C4-2B (cell line): Measurements from ENCODE around the gene WAPL.

Experiments
- H3K27ac ChIP-seq: fragments of 450-650 bp; 2 replicates; pipeline ENCODE4 v1.5.1; 2017
- ZFX ChIP-seq: fragments of 450-650 bp; IDR thresholded peaks from 2 replicates; pipeline ENCODE4 v1.6.1; 2017
- TF ChIP-seq, protein P1 (sequence below): fragments of 450-650 bp; conservative IDR thresholded peaks from 2 replicates; pipeline ENCODE4 v1.5.1; 2017; ENCODE audit warnings: mild to moderate bottlenecking

Gene WAPL

DNA sequence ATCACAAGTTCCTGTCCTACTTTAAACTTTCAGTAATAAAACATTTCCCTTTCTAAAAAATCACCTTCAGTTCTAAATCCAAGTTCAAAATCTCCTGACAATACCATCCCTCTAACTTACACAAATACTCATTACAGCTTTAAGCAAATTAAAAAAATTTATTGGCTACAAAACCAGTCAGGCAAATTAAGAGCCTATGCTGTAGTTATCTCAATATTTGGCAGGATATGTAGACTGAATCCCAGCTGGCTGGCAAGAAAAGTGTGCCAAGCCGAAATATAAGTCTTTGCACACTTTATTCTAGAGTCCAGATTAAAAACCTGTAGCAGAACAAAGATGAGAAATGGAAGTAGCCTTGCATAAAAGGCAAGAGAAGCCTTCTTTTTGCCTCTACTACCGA, 9.5 kb downstream of the WAPL start:
- no peak overlapping the region for H3K27ac ChIP-seq
- TF ChIP-seq ZFX = no peak
- TF ChIP-seq, protein P1, sequence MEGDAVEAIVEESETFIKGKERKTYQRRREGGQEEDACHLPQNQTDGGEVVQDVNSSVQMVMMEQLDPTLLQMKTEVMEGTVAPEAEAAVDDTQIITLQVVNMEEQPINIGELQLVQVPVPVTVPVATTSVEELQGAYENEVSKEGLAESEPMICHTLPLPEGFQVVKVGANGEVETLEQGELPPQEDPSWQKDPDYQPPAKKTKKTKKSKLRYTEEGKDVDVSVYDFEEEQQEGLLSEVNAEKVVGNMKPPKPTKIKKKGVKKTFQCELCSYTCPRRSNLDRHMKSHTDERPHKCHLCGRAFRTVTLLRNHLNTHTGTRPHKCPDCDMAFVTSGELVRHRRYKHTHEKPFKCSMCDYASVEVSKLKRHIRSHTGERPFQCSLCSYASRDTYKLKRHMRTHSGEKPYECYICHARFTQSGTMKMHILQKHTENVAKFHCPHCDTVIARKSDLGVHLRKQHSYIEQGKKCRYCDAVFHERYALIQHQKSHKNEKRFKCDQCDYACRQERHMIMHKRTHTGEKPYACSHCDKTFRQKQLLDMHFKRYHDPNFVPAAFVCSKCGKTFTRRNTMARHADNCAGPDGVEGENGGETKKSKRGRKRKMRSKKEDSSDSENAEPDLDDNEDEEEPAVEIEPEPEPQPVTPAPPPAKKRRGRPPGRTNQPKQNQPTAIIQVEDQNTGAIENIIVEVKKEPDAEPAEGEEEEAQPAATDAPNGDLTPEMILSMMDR = no peak

DNA sequence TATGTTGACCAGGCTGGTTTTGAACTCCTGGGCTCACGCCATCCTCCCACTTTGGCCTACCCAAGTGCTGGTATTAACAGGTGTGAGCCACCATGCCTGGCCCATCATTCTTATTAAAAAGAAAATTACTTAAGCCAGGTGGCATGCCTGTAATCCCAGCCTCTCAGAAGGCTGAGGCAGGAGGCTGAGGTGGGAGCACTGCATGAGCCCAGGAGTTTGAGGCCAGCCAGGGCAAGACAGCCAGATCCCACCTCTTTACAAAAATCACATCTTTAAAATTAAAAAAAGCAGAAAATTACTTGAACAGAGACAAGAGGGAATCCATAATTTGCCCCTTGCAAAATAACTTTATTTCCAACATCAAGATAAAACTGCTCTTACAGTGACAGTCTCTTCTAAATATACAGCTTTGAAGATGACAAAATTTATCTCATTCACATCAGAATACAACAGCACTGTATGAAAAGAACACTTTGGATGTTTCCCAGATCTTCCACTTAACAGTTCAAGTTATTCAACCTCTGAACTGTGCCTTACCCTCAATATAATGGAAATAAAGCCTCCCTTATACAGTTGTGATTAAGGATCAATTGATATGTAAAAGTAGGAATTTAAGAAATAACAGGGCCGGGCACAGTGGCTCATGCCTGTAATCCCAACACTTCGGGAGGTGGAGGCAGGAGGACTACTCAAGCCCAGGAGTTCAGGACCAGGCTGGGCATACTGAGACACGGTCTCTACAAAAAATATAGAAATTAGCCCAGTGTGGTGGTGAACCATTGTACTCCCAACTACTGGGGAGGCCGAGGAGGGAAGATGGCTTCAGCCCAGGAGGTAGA, 10.3 kb downstream of the WAPL start:
- TF ChIP-seq, protein P1 = no peak
- TF ChIP-seq ZFX = no peak
- no peak overlapping the region for H3K27ac ChIP-seq

DNA sequence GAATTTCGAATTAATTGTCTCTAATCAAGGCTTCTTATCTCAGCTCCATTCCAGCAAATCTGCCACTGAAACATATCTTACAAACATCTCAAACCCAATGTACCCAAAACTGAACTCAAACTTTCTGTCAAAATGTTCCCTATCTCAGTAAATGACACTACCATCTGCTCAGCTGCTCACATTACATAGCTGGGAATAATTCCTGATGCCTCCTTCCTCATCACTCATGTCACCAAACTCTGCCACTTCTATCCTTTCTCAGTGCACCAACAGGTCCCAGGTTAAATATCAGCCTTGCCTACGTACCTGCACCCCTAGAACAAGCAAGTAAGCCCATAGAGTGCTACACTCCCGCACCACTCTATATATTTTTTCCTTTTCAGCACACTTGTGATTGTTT, 12.4 kb downstream of the WAPL start:
- TF ChIP-seq ZFX = no peak
- TF ChIP-seq, protein P1 = no peak
- H3K27ac ChIP-seq = no peak overlapping the region

DNA sequence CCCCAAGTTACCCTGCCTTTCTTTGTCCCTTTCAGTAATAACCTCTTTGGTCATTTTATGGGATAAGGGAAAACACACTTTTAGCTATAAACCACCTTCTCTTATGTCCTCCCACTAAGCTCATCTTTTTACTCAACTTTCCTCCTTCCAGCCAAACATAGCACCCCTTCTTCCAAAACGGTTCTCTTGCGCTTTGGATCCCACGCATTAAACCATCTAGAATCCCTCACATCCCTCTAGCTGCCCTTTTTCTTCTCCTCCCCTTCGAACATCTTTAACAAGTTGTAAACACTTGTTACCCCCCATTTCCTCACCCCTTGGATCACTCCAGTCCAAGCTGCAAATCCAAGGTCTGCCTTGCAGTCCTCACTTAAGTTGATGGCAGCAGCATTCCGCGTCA, 13.4 kb downstream of the WAPL start:
- no peak overlapping the region for H3K27ac ChIP-seq
- TF ChIP-seq, protein P1 = no peak
- no peak for TF ChIP-seq ZFX

DNA sequence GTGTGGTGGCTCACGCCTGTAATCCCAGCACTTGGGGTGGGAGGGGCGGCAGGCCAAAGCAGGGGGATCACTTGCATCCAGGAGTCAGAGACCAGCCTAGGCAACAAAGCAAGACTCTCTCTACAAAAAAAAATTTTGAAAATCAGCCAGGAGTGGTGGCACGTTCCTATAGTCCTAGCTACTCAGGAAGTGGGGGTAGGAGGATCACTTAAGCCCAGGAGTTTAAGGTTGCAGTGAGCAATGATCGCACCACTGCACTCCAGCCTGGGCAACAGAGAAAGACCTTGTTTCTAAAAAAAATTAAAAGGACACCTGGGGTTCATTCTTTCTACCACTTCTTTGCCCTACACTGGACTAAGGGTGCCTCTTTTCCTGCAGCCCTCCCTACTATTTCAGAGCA, 15.1 kb downstream of the WAPL start:
- no peak overlapping the region for H3K27ac ChIP-seq

DNA sequence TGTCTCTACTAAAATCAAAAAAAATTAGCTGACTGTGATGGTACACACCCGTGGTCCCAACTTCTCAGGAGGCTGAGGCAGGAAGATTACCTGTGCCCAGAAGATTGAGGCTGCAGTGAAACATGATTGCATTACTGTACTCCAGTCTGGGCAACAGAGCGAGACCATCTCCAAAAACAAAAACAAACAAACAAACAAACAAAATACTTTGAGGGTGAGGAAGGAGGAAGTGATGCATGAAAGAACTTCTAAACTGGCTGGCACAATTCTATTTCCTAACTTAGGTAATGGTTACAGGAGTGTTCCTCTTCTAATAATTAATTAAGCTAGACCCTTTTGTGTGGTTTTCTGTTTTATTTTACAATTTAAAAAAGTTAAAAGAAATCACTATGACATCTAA, 15.5 kb downstream of the WAPL start:
- TF ChIP-seq ZFX = no peak
- TF ChIP-seq, protein P1 = no peak
- no peak overlapping the region for H3K27ac ChIP-seq

More for the DNA sequence above, 15.1 kb downstream of the WAPL start:
- TF ChIP-seq, protein P1 = no peak
- TF ChIP-seq ZFX = no peak

DNA sequence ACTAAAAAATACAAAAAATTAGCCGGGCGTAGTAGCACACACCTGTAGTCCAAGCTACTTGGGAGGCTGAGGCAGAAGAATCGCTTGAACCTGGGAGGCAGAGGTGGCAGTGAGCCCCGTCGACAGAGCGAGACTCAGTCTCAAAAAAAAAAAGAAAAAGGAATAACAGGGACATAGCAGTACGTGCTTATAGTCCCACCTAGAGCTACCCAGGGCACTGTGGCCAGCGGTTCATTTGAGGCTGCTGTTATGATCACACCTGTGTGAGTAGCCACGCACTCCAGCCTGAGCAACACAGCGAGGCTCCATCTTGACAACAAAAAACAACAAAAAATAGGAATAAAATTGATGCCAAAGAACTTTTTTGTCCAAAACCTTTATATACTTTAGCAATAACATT, 17.1 kb downstream of the WAPL start:
- TF ChIP-seq ZFX = no peak
- TF ChIP-seq, protein P1 = no peak
- no peak overlapping the region for H3K27ac ChIP-seq
